SU-DHL-6 (cell line): Measurements from ENCODE around the gene DTX3.

Source experiments
- CTCF ChIP-seq: fragments of 200-600 bp; sonication (generic); IDR thresholded peaks from one replicate; pipeline ENCODE4 v1.5.1; 2017; ENCODE audit warnings: antibody characterized with exemption, mild to moderate bottlenecking, low read length, moderate library complexity; ENCODE audit not compliant: insufficient read depth, poor library complexity, severe bottlenecking
- EZH2phosphoT487 ChIP-seq: fragments of 200-600 bp; sonication (generic), shearing (Covaris generic); conservative IDR thresholded peaks from 2 replicates; pipeline ENCODE4 v1.6.1; 2018; ENCODE audit warnings: mild to moderate bottlenecking, antibody characterized with exemption, low read length, moderate library complexity, mixed read lengths

- TF ChIP-seq CTCF, result no peak
- no peak for TF ChIP-seq EZH2phosphoT487
Observed at GRCh38 chr12:57628280-57629191, 23.9 kb downstream of the DTX3 start.
